HUES6 (cell line): ENCODE results near the gene AGGF1.
"Not testable (repeated sequence)": the region's sequence is repeated elsewhere in the genome, so short reads cannot be mapped to it uniquely, and the experiment has no call there.

Experiments used
- H3K27ac ChIP-seq: 2 replicates; pipeline ENCODE4 v1.7.0; 2013; ENCODE audit warnings: low read depth, mild to moderate bottlenecking, low read length, inconsistent platforms
- H3K27me3 ChIP-seq: 2 replicates; pipeline ENCODE4 v1.6.1; 2013; ENCODE audit warnings: low read length; ENCODE audit not compliant: control insufficient read depth, insufficient read depth
- H3K36me3 ChIP-seq: 2 replicates; pipeline ENCODE4 v1.6.1; 2013; ENCODE audit warnings: low read length; ENCODE audit not compliant: control insufficient read depth, insufficient read depth
- H3K4me1 ChIP-seq: 2 replicates; pipeline ENCODE4 v1.6.1; 2013; ENCODE audit warnings: low read length; ENCODE audit not compliant: control insufficient read depth, insufficient read depth
- H3K4me3 ChIP-seq: 2 replicates; pipeline ENCODE4 v1.5.1; 2013; ENCODE audit warnings: low read depth, low read length
- H3K9ac ChIP-seq: one replicate; pipeline ENCODE4 v1.6.1; 2013; ENCODE audit warnings: mild to moderate bottlenecking, low read length
- H3K9me3 ChIP-seq: 2 replicates; pipeline ENCODE4 v1.6.1; 2013; ENCODE audit warnings: low read depth, low read length; ENCODE audit not compliant: control insufficient read depth, insufficient read depth

AGGF1 gene

GRCh38 chr5:77073667-77074066 lies 43.5 kb downstream of the AGGF1 start:
- no peaks in the 10 kb centered on the region for H3K36me3 ChIP-seq
- no peak overlapping the region for H3K9ac ChIP-seq

DNA sequence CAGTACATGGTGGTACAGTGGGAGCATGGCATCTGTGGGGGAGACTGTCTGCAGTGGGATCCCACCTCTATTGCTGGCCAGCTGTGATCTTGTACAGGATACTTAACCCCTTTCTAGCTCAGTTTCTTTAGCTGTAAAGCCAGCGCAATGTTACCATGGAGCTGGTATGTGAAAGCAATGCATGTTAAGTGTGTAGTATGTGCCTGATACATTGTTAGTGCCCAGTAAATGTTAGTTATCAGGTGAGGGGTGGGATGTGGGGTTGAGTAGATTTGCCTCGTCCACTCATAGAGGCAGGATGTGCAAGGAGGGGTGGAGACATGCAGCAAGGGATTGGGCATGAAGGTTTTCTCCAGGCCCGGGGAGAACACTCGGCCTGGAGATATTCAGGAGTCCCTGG lies 44.5 kb downstream of the AGGF1 start:
- Histone ChIP-seq H3K27me3 (peaks cover 15% of the 10 kb centered on the region; the same call in 1 of the 2 replicates), H3K9me3 (no peaks in the 10 kb centered on the region), H3K36me3 (no peaks in the 10 kb centered on the region), H3K9ac (no peak overlapping the region), H3K4me3 (no peak overlapping the region), H3K4me1 (peaks cover 10% of the 10 kb centered on the region; the same call in 1 of the 2 replicates), H3K27ac (no peak overlapping the region)

More at GRCh38 chr5:77073667-77074066, 43.5 kb downstream of the AGGF1 start:
- Histone ChIP-seq H3K4me1 (peaks cover 10% of the 10 kb centered on the region; the same call in 1 of the 2 replicates), H3K27me3 (peaks cover 15% of the 10 kb centered on the region; the same call in 1 of the 2 replicates), H3K9me3 (no peaks in the 10 kb centered on the region), H3K27ac (no peak overlapping the region), H3K4me3 (no peak overlapping the region)

GRCh38 chr5:77076961-77077828 lies 47.0 kb downstream of the AGGF1 start:
- H3K36me3 ChIP-seq = no peaks in the 10 kb centered on the region
- peak overlapping the region; percentile 47 for H3K9ac ChIP-seq
- H3K4me1 ChIP-seq = peaks cover 10% of the 10 kb centered on the region; the same call in 1 of the 2 replicates
- no peaks in the 10 kb centered on the region for H3K9me3 ChIP-seq
- H3K4me3 ChIP-seq = peak overlapping the region; percentile 82
- H3K27ac ChIP-seq = no peak overlapping the region
- H3K27me3 ChIP-seq = peaks cover 15% of the 10 kb centered on the region; the same call in 1 of the 2 replicates

GRCh38 chr5:77077829-77078176 lies 47.6 kb downstream of the AGGF1 start:
- H3K27ac ChIP-seq = no peak overlapping the region
- H3K9ac ChIP-seq = peak overlapping the region; percentile 47
- H3K9me3 ChIP-seq = no peaks in the 10 kb centered on the region
- H3K4me3 ChIP-seq = peak overlapping the region; percentile 82
- no peaks in the 10 kb centered on the region for H3K36me3 ChIP-seq
- peaks cover 10% of the 10 kb centered on the region; the same call in 1 of the 2 replicates for H3K4me1 ChIP-seq
- H3K27me3 ChIP-seq = peaks cover 15% of the 10 kb centered on the region; the same call in 1 of the 2 replicates

GRCh38 chr5:77080479-77080878 lies 50.3 kb downstream of the AGGF1 start:
- not testable (repeated sequence) for H3K4me3 ChIP-seq, H3K9ac ChIP-seq, H3K9me3 ChIP-seq, H3K36me3 ChIP-seq, H3K27ac ChIP-seq
- Histone ChIP-seq H3K4me1 (peaks cover 10% of the 10 kb centered on the region; the same call in 1 of the 2 replicates), H3K27me3 (peaks cover 15% of the 10 kb centered on the region; the same call in 1 of the 2 replicates)

DNA sequence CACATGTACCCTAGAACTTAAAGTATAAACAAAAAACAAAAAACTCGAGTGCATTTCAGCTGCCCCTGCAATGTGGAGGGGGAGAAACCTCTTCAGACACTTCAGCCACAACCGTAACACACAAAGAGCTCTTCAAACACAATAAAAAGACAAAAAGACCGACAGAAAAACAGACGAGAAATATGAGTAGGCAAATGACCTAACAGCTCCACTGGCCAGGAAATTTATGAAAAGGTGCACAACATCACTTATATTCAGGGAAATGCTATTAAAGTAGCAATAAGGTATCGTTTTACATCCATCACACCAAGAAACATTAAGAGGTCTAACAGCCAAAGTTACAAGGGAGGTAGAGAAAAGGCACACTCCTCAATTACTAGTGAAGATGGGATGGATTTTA lies 50.7 kb downstream of the AGGF1 start:
- peaks cover 13% of the 10 kb centered on the region for H3K4me1 ChIP-seq
- no peak overlapping the region for H3K27ac ChIP-seq
- H3K4me3 ChIP-seq = no peak overlapping the region
- no peaks in the 10 kb centered on the region for H3K9me3 ChIP-seq
- peaks cover 15% of the 10 kb centered on the region; the same call in 1 of the 2 replicates for H3K27me3 ChIP-seq
- no peak overlapping the region for H3K9ac ChIP-seq
- H3K36me3 ChIP-seq = no peaks in the 10 kb centered on the region

DNA sequence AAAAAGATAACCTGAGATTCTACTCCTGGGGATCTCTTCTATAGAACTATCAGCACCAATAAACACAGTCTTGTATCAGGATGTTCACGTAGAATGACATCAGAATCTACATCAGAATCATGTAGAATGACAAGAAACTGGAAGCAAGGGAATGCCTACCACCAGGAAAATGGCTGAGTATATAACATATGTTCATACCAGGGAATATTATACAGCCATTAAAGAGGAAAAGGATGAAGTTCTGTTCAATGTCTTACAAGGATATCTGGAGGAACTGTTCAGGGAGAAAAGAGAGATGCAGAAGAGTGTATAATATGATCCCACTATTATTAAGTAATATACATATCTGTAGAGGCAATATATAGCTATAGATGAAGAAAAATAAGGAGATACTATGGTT lies 52.1 kb downstream of the AGGF1 start:
- H3K36me3 ChIP-seq = no peaks in the 10 kb centered on the region
- no peak overlapping the region for H3K27ac ChIP-seq
- no peak overlapping the region for H3K4me3 ChIP-seq
- H3K9me3 ChIP-seq = no peaks in the 10 kb centered on the region
- peaks cover 6% of the 10 kb centered on the region; the same call in 1 of the 2 replicates for H3K27me3 ChIP-seq
- no peak overlapping the region for H3K9ac ChIP-seq
- H3K4me1 ChIP-seq = peaks cover 13% of the 10 kb centered on the region

- Histone ChIP-seq H3K27ac (no peak overlapping the region), H3K27me3 (peaks cover 2% of the 10 kb centered on the region; the same call in 1 of the 2 replicates), H3K4me1 (peaks cover 17% of the 10 kb centered on the region), H3K36me3 (no peaks in the 10 kb centered on the region), H3K4me3 (no peak overlapping the region), H3K9me3 (no peaks in the 10 kb centered on the region), H3K9ac (no peak overlapping the region)
Observed at GRCh38 chr5:77083088-77083487, 52.9 kb downstream of the AGGF1 start.

DNA sequence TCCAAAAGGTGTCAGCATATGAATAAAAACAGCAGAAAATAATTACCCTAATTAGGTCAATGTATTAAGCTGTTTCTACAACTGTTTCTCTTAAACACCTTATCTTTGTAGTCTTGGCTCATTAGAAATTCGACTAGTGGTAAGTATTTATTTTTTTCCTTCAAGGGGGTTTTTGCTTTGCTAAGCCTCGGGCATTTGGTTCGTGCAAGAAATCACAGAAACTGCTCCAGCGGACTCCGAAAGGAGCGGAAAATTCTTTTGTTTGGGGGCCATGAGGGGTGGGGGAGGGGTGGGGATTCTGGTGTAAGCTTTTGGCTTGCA lies 56.1 kb downstream of the AGGF1 start:
- H3K27me3 ChIP-seq = no peaks in the 10 kb centered on the region
- H3K4me1 ChIP-seq = peaks cover 16% of the 10 kb centered on the region
- peak overlapping the region; percentile 96 for H3K9ac ChIP-seq
- peak overlapping the region; percentile 85 for H3K4me3 ChIP-seq
- H3K36me3 ChIP-seq = no peaks in the 10 kb centered on the region
- peak overlapping the region; percentile 73 for H3K27ac ChIP-seq
- H3K9me3 ChIP-seq = no peaks in the 10 kb centered on the region

DNA sequence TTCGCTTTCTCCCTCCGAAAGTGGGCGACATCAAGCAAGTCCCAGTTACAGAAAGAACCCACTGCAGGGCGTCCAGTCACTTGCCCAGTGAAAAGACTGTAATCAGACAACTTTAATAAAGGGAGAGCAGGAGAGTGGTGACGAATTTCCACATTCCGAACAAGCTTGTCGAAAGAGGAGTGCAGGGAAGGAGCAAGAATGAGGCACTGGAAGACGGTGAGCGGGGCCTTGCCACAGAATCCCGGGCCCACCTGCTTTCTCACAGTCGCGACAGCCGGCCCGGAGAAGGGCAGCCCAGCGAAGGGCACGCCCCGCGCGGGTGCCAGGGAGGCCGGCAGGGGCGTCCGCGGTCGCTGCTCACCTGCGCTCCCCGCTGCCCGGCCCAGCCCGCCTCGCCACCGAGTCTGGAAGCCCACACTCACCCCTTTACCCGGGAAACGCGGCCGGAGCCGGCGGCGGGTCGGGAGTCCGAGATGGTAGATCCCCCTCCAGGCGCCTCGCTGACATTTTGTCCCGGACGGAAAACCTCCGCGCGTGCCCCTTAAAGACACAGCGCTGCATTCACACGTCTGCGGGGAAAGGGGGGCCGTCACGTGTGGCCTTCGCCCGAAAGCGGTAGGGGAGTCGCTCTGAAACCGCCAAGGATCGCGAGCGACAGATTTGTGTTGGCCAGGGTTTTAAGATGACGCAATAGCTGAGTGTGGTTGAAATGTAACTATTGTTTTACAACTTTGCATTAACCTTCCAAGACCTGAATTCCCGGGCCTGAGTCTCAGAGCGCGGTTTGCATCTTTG lies 56.7 kb downstream of the AGGF1 start, which contains the start of gene ZBED3:
Gene ZBED3, minus strand, starts transcription at position 597 of the 795 bp plus-strand sequence. CDS start 9,407 bp downstream, outside the sequence.
- Histone ChIP-seq H3K9me3 (no peaks in the 10 kb centered on the region), H3K36me3 (no peaks in the 10 kb centered on the region), H3K27ac (peak within 1 kb of the TSS; percentile 73)

More for the DNA sequence above, 56.7 kb downstream of the AGGF1 start, which contains the start of gene ZBED3:
- Histone ChIP-seq H3K4me3 (peak within 1 kb of the TSS; percentile 85), H3K4me1 (peaks cover 16% of the 10 kb centered on the region), H3K27me3 (no peaks in the 10 kb centered on the region), H3K9ac (peak within 1 kb of the TSS; percentile 96)
